Panc1 (cell line): ENCODE measurements around the gene TTC34.

Source experiments
- CTCF ChIP-seq: fragments of 450-650 bp; IDR thresholded peaks from 2 replicates; pipeline ENCODE4 v1.5.1; 2017; ENCODE audit warnings: mild to moderate bottlenecking
- REST ChIP-seq, 2 experiments: IDR thresholded peaks; 2 replicates each; pipeline ENCODE4 v1.6.1; 2011 to 2012; ENCODE audit warnings: low read depth in 2 of 2, control low read depth in 1 of 2, low read length in 1 of 2, mild to moderate bottlenecking in 1 of 2, moderate library complexity in 1 of 2; ENCODE audit not compliant: insufficient read depth in 1 of 2

- no peak for TF ChIP-seq REST (IDR thresholded peaks at IDR 0.05; ENCODE audit: insufficient read depth in 1 of 2, low read depth in 2 of 2, low read length in 1 of 2)
- no peak for TF ChIP-seq CTCF
Measured at GRCh38 chr1:2594001-2594640, 207.4 kb downstream of the TTC34 start.
